NCI-H1436 (cell line): ENCODE results near the gene UBE3B.

Experiments used
- DNase-seq: peaks from one replicate; lab custom pipeline; 2025; lab: John Stamatoyannopoulos, UW

UBE3B gene

GRCh38 chr12:109554761-109555160 is 77.3 kb downstream of the UBE3B start:
- no peak for DNase-seq

GRCh38 chr12:109555431-109556315 is 78.2 kb downstream of the UBE3B start:
- DNase-seq = no peak

- DNase-seq = no peak
These were observed 79.8 kb downstream of the UBE3B start for GRCh38 chr12:109557200-109557599.

GRCh38 chr12:109557805-109558204 is 80.4 kb downstream of the UBE3B start:
- no peak for DNase-seq

- DNase-seq = no peak
These were observed 81.2 kb downstream of the UBE3B start for GRCh38 chr12:109558374-109559199.

GRCh38 chr12:109559200-109559505 is 81.7 kb downstream of the UBE3B start:
- DNase-seq = no peak

GRCh38 chr12:109559601-109560000 is 82.2 kb downstream of the UBE3B start:
- no peak for DNase-seq

- DNase-seq = no peak
These were observed 83.7 kb downstream of the UBE3B start for GRCh38 chr12:109560867-109561710.

GRCh38 chr12:109561711-109562030 is 84.2 kb downstream of the UBE3B start:
- DNase-seq = no peak

- no peak for DNase-seq
These were observed 85.4 kb downstream of the UBE3B start for GRCh38 chr12:109562871-109563270.

GRCh38 chr12:109563291-109564284 is 86.2 kb downstream of the UBE3B start:
- DNase-seq = no peak

- no peak for DNase-seq
These were observed 89.0 kb downstream of the UBE3B start for GRCh38 chr12:109566424-109566823.

- DNase-seq = no peak
These were observed 89.9 kb downstream of the UBE3B start for GRCh38 chr12:109567296-109567695.

- no peak for DNase-seq
These were observed 90.5 kb downstream of the UBE3B start for GRCh38 chr12:109567967-109568366.

- no peak for DNase-seq
These were observed 91.1 kb downstream of the UBE3B start for GRCh38 chr12:109568486-109568885.

- no peak for DNase-seq
These were observed 94.5 kb downstream of the UBE3B start for GRCh38 chr12:109571773-109572505.

GRCh38 chr12:109572506-109572845 is 95.0 kb downstream of the UBE3B start:
- no peak for DNase-seq

GRCh38 chr12:109573029-109573913 is 95.8 kb downstream of the UBE3B start, which contains the start of the genes MMAB and MVK:
TSS of gene MMAB (minus strand) at chr12:109573504. CDS start at chr12:109573480, 24 bp downstream.
TSS of gene MVK (plus strand) at chr12:109573794. CDS start at chr12:109574823, 1,029 bp downstream.
- peak; percentile 99 for DNase-seq

GRCh38 chr12:109573914-109574244 is 96.4 kb downstream of the UBE3B start:
- DNase-seq = no peak
